H9 (cell line): ENCODE measurements around the gene GBE1. TPM values are rescaled to one million over a fixed set of nuclear protein-coding genes. Genes with fewer than 3 reads are reported as not detected.

Experiments
- DNase-seq: peaks from one replicate; pipeline ENCODE4 v3.0.0-alpha.2; 2017
- H2AFZ ChIP-seq: one replicate; pipeline ENCODE4 v1.6.1; 2013; ENCODE audit warnings: mild to moderate bottlenecking, low read length, control low read depth, moderate library complexity
- H2AK5ac ChIP-seq: 2 replicates; pipeline ENCODE4 v1.6.1; 2013; ENCODE audit warnings: low read length, control low read depth, mixed read lengths; ENCODE audit not compliant: insufficient read length
- H2BK120ac ChIP-seq: one replicate; pipeline ENCODE4 v1.6.1; 2013; ENCODE audit warnings: low read depth, mild to moderate bottlenecking, low read length, control low read depth, inconsistent platforms; ENCODE audit not compliant: poor library complexity, severe bottlenecking
- H2BK12ac ChIP-seq: 2 replicates; pipeline ENCODE4 v1.6.1; 2013; ENCODE audit warnings: low read length, control low read depth, mixed read lengths, low read depth; ENCODE audit not compliant: insufficient read length
- H2BK15ac ChIP-seq: 2 replicates; pipeline ENCODE4 v1.6.1; 2013; ENCODE audit warnings: low read depth, low read length, control low read depth
- H2BK20ac ChIP-seq: one replicate; pipeline ENCODE4 v1.6.1; 2013; ENCODE audit warnings: low read depth, mild to moderate bottlenecking, low read length, control low read depth, inconsistent platforms; ENCODE audit not compliant: poor library complexity, severe bottlenecking
- H2BK5ac ChIP-seq: 2 replicates; pipeline ENCODE4 v1.6.1; 2013; ENCODE audit warnings: low read length, control low read depth, mixed read lengths; ENCODE audit not compliant: insufficient read length
- H3K14ac ChIP-seq: 2 replicates; pipeline ENCODE4 v1.6.1; 2013; ENCODE audit warnings: low read length, control low read depth; ENCODE audit not compliant: insufficient read depth
- H3K18ac ChIP-seq: 2 replicates; pipeline ENCODE4 v1.6.1; 2013; ENCODE audit warnings: low read depth, mild to moderate bottlenecking, mixed read lengths, low read length, control low read depth; ENCODE audit not compliant: insufficient read length
- H3K23ac ChIP-seq: 2 replicates; pipeline ENCODE4 v1.6.1; 2013; ENCODE audit warnings: low read length, control low read depth, mixed read lengths, low read depth; ENCODE audit not compliant: insufficient read length
- H3K23me2 ChIP-seq: 2 replicates; pipeline ENCODE4 v1.6.1; 2013; ENCODE audit warnings: low read depth, mild to moderate bottlenecking, mixed read lengths, low read length, control low read depth; ENCODE audit not compliant: insufficient read length, poor library complexity, severe bottlenecking
- H3K27ac ChIP-seq: 2 replicates; pipeline ENCODE4 v1.5.1; 2013; ENCODE audit warnings: low read length, control low read depth, mixed read lengths, low read depth; ENCODE audit not compliant: insufficient read length
- H3K27me3 ChIP-seq: 2 replicates; pipeline ENCODE4 v1.6.1; 2013; ENCODE audit warnings: low read length, control low read depth, inconsistent platforms; ENCODE audit not compliant: insufficient read depth
- H3K4ac ChIP-seq: 2 replicates; pipeline ENCODE4 v1.6.1; 2013; ENCODE audit warnings: low read depth, mild to moderate bottlenecking, control low read depth, inconsistent platforms, low read length, moderate library complexity
- H3K4me1 ChIP-seq: 2 replicates; pipeline ENCODE4 v1.6.1; 2013; ENCODE audit warnings: low read length, control low read depth, inconsistent platforms; ENCODE audit not compliant: insufficient read depth
- H3K4me2 ChIP-seq: 2 replicates; pipeline ENCODE4 v1.6.1; 2013; ENCODE audit warnings: low read length, control low read depth, mixed read lengths; ENCODE audit not compliant: insufficient read length, insufficient read depth
- H3K56ac ChIP-seq: 2 replicates; pipeline ENCODE4 v1.6.1; 2013; ENCODE audit warnings: low read depth, mild to moderate bottlenecking, mixed read lengths, low read length, control low read depth; ENCODE audit not compliant: insufficient read length
- H3K79me1 ChIP-seq: 2 replicates; pipeline ENCODE4 v1.6.1; 2013; ENCODE audit warnings: low read depth, mild to moderate bottlenecking, moderate library complexity, low read length, control low read depth, inconsistent platforms; ENCODE audit not compliant: insufficient read depth, poor library complexity, severe bottlenecking
- H3K79me2 ChIP-seq: 2 replicates; pipeline ENCODE4 v1.6.1; 2013; ENCODE audit warnings: low read length, control low read depth, inconsistent platforms; ENCODE audit not compliant: insufficient read depth
- H3K9ac ChIP-seq: 2 replicates; pipeline ENCODE4 v1.6.1; 2013; ENCODE audit warnings: low read length, control low read depth, mixed read lengths; ENCODE audit not compliant: insufficient read length; ENCODE audit errors: extremely low read depth
- H3K9me3 ChIP-seq: one replicate; pipeline ENCODE4 v1.6.1; 2013; ENCODE audit warnings: low read depth, low read length, inconsistent platforms; ENCODE audit not compliant: control insufficient read depth
- H3T11ph ChIP-seq: one replicate; pipeline ENCODE4 v1.6.1; 2013; ENCODE audit warnings: mild to moderate bottlenecking, low read length, control low read depth, inconsistent platforms
- H4K20me1 ChIP-seq: one replicate; pipeline ENCODE4 v1.6.1; 2013; ENCODE audit not compliant: control insufficient read depth, insufficient read length, insufficient read depth
- H4K5ac ChIP-seq: 2 replicates; pipeline ENCODE4 v1.6.1; 2013; ENCODE audit warnings: low read depth, mild to moderate bottlenecking, mixed read lengths, low read length, control low read depth; ENCODE audit not compliant: insufficient read length
- H4K8ac ChIP-seq: replicated peaks from 2 replicates; pipeline ENCODE4 v1.6.1; 2013; ENCODE audit warnings: low read length, control low read depth, mixed read lengths, low read depth; ENCODE audit not compliant: insufficient read length
- H4K91ac ChIP-seq: 2 replicates; pipeline ENCODE4 v1.6.1; 2013; ENCODE audit warnings: low read depth, mild to moderate bottlenecking, moderate library complexity, mixed read lengths, low read length, control low read depth; ENCODE audit not compliant: insufficient read length
- H3K27ac Mint-ChIP-seq, 3 experiments: 2 replicates in 2 of 3; 3 replicates in 1 of 3; pipeline ENCODE4 v1.8.0; 2020 to 2021; ENCODE audit warnings: mixed read lengths in 3 of 3, mild to moderate bottlenecking in 1 of 3, moderate library complexity in 1 of 3
- H3K27me3 Mint-ChIP-seq: 2 replicates; pipeline ENCODE4 v1.8.0; 2021; ENCODE audit warnings: low read depth, mild to moderate bottlenecking, moderate library complexity, mixed read lengths
- H3K36me3 Mint-ChIP-seq, 3 experiments: 2 replicates in 2 of 3; 3 replicates in 1 of 3; pipeline ENCODE4 v1.8.0; 2020 to 2021; ENCODE audit warnings: low read depth in 3 of 3, mixed read lengths in 3 of 3; ENCODE audit not compliant: insufficient read depth in 1 of 3
- H3K4me1 Mint-ChIP-seq, 2 experiments: 2 replicates each; pipeline ENCODE4 v1.8.0; 2020; ENCODE audit warnings: mixed read lengths in 2 of 2
- H3K4me3 Mint-ChIP-seq, 2 experiments: 2 replicates in 1 of 2; 3 replicates in 1 of 2; pipeline ENCODE4 v1.8.0; 2020 to 2021; ENCODE audit warnings: mild to moderate bottlenecking in 2 of 2, mixed read lengths in 2 of 2, moderate library complexity in 1 of 2
- H3K9me3 Mint-ChIP-seq, 2 experiments: 2 replicates in 1 of 2; 3 replicates in 1 of 2; pipeline ENCODE4 v1.8.0; 2020; ENCODE audit warnings: mild to moderate bottlenecking in 2 of 2, mixed read lengths in 2 of 2, moderate library complexity in 1 of 2
- total RNA-seq: library from RNA; stranded (reverse); gene quantifications from 2 replicates; pipeline ENCODE4 v1.2.1, GENCODE V29; 2021
- TF ChIP-seq, protein P1 (sequence below): fragments of 200-600 bp; sonication (generic); conservative IDR thresholded peaks from 3 replicates; pipeline ENCODE4 v1.8.0; 2021; ENCODE audit warnings: antibody characterized with exemption, mild to moderate bottlenecking

Gene GBE1
- total RNA-seq, 1 experiment from 2014 or later: 13.8 TPM

DNA sequence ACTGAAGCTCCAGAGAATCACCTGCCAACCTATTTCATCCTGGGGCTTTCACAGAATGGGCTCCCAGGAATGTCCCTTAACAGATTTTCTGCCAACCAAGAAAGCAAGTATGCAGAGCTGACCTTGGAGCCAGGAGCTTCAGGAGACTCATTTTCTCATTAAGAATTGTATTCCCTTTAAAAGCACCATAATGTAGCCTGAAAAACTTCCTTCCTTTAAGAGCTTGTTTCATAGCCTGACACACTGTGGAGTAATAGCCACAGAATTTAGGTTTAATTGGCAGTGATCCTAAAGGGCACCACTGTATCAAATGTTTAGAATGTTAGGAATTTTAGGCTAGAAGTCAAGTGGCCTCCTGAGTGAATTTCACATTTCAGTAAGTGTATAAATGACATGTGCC is 309.8 kb downstream of the GBE1 start:
- H3K14ac ChIP-seq: no peak overlapping the region
- H3K4me1 ChIP-seq: no peaks in the 10 kb centered on the region
- TF ChIP-seq, protein P1, sequence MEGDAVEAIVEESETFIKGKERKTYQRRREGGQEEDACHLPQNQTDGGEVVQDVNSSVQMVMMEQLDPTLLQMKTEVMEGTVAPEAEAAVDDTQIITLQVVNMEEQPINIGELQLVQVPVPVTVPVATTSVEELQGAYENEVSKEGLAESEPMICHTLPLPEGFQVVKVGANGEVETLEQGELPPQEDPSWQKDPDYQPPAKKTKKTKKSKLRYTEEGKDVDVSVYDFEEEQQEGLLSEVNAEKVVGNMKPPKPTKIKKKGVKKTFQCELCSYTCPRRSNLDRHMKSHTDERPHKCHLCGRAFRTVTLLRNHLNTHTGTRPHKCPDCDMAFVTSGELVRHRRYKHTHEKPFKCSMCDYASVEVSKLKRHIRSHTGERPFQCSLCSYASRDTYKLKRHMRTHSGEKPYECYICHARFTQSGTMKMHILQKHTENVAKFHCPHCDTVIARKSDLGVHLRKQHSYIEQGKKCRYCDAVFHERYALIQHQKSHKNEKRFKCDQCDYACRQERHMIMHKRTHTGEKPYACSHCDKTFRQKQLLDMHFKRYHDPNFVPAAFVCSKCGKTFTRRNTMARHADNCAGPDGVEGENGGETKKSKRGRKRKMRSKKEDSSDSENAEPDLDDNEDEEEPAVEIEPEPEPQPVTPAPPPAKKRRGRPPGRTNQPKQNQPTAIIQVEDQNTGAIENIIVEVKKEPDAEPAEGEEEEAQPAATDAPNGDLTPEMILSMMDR: no peak
- H3K23me2 ChIP-seq: no peaks in the 10 kb centered on the region
- H2BK20ac ChIP-seq: no peak overlapping the region
- no peak overlapping the region for H4K8ac ChIP-seq
- no peak overlapping the region for H4K5ac ChIP-seq
- no peak overlapping the region for H2AFZ ChIP-seq
- Mint-ChIP-seq H3K27ac (no peak overlapping the region), H3K4me1 (peaks cover 2 to 12% of the 10 kb centered on the region in 2 experiments), H3K27me3 (no peaks in the 10 kb centered on the region), H3K9me3 (no peaks in the 10 kb centered on the region; a peak in 1 of 5 replicates), H3K4me3 (no peak overlapping the region), H3K36me3 (no peaks in the 10 kb centered on the region)
- no peak overlapping the region for H2AK5ac ChIP-seq
- H3K23ac ChIP-seq: no peak overlapping the region
- no peaks in the 10 kb centered on the region for H3K79me1 ChIP-seq
- H4K20me1 ChIP-seq: no peaks in the 10 kb centered on the region
- H3K9ac ChIP-seq: no peak overlapping the region
- no peaks in the 10 kb centered on the region for H3K27me3 ChIP-seq
- no peak overlapping the region for H4K91ac ChIP-seq
- H2BK15ac ChIP-seq: no peak overlapping the region
- H2BK120ac ChIP-seq: no peak overlapping the region
- no peak overlapping the region for H3K18ac ChIP-seq
- no peak overlapping the region for H3K56ac ChIP-seq
- no peaks in the 10 kb centered on the region for H3K79me2 ChIP-seq
- H3K4me2 ChIP-seq: no peak overlapping the region
- no peaks in the 10 kb centered on the region for H3K9me3 ChIP-seq
- H3K27ac ChIP-seq: no peak overlapping the region
- no peak for DNase-seq
- H2BK5ac ChIP-seq: no peak overlapping the region
- no peak overlapping the region for H2BK12ac ChIP-seq
- no peak overlapping the region for H3K4ac ChIP-seq
- no peak overlapping the region for H3T11ph ChIP-seq
